GM13976 (cell line): Measurements from ENCODE around the gene FAM169A.

ENCODE experiments used
- DNase-seq: peaks from one replicate; pipeline ENCODE4 v3.0.0; 2012; ENCODE audit warnings: low spot score
- in situ Hi-C: fragments of 300-500 bp; cut with MboI; formaldehyde crosslinking; loops from one replicate; pipeline ENCODE4 v1.12.0; 2022; ENCODE audit warnings: low sequenced_read_pairs, mixed read lengths, inconsistent platforms; ENCODE audit not compliant: unreplicated experiment
- TF ChIP-seq, protein P1 (sequence below): IDR thresholded peaks from 2 replicates; pipeline ENCODE4 v1.5.1; 2012; ENCODE audit warnings: borderline replicate concordance, mild to moderate bottlenecking; ENCODE audit not compliant: insufficient read depth; ENCODE audit errors: extremely low read depth, missing control alignments, control extremely low read depth

The FAM169A gene

GRCh38 chr5:74833537-74834266 lies 32.5 kb downstream of the FAM169A start:
- DNase-seq, result no peak
- TF ChIP-seq, protein P1, sequence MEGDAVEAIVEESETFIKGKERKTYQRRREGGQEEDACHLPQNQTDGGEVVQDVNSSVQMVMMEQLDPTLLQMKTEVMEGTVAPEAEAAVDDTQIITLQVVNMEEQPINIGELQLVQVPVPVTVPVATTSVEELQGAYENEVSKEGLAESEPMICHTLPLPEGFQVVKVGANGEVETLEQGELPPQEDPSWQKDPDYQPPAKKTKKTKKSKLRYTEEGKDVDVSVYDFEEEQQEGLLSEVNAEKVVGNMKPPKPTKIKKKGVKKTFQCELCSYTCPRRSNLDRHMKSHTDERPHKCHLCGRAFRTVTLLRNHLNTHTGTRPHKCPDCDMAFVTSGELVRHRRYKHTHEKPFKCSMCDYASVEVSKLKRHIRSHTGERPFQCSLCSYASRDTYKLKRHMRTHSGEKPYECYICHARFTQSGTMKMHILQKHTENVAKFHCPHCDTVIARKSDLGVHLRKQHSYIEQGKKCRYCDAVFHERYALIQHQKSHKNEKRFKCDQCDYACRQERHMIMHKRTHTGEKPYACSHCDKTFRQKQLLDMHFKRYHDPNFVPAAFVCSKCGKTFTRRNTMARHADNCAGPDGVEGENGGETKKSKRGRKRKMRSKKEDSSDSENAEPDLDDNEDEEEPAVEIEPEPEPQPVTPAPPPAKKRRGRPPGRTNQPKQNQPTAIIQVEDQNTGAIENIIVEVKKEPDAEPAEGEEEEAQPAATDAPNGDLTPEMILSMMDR, result no peak
- in situ Hi-C loops, result no loop called here

- in situ Hi-C loops, result no loop called here
- TF ChIP-seq, protein P1, result no peak
- no peak for DNase-seq
Measured at GRCh38 chr5:74829413-74829812, 36.8 kb downstream of the FAM169A start.

DNA sequence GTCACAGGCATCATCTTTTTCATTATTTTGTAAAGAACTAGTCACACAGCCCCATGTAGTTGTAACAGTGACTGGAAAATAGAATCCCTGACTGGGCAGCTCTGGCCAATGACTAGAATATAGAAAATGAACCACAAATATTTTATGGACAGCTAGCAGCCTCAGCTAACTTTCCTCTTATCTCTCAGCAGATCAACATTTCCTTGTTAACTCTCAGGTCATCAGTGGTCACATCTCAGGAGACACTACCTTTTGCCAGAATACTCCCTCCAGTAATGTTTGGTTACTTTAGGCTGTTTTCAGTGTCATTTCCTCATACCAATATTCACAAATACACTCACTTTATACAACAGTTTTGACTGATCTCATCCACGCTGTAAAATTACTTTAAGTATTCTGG lies 43.9 kb downstream of the FAM169A start:
- in situ Hi-C loops, result no loop called here
- DNase-seq, result no peak
- TF ChIP-seq, protein P1, result no peak

DNA sequence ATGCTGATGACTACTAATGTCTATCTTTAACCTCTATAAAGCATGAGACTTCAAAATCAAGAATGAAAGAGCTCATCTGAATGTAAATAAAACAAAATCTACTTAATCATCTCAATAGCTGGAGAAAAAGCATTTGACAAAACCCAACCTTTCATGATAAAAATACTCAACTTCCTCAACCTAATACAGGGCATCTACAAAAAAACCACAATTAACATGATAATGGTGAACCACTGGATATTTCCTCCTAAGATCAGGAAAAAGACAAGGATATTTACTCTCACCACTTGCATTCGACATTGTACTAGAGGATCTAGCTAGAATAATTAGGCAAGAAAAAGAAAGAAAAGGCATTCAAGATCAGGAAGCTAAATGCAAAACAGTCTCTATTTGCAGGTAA lies 49.3 kb downstream of the FAM169A start:
- in situ Hi-C loops, result no loop called here
- TF ChIP-seq, protein P1, result no peak
- no peak for DNase-seq

GRCh38 chr5:74810915-74811314 lies 55.3 kb downstream of the FAM169A start:
- in situ Hi-C loops, result no loop called here
- no peak for DNase-seq
- TF ChIP-seq, protein P1, result no peak

DNA sequence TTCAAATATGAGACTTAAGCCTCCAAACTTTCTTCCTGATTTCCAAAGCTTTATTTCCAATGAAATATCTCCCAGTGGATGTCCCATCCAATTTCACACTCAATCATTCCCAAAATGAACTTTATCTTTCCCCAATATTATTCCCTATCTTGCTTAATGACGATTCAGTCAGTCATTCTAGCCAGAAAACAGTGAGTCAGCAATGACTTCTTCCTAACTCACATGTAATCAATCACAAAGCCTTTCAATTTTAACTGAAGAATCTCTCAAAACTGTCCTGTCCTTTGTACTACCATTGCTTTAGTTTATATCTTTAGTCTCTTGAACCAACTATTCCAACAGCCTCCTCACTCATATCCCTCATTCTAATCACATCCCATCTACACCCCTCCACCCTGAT lies 64.2 kb downstream of the FAM169A start:
- in situ Hi-C loops, result no loop called here
- TF ChIP-seq, protein P1, result no peak
- DNase-seq, result no peak
